NCI-H446 treated with DMSO at 0.1 percent for 48 hours (cell line): ENCODE results near the gene ITGA6.

ENCODE experiments used
- DNase-seq: peaks from one replicate; lab custom pipeline; 2025; lab: John Stamatoyannopoulos, UW

ITGA6 gene

GRCh38 chr2:172427256-172427989 lies at the start of gene ITGA6:
TSS of gene ITGA6 (plus strand) at chr2:172427586.
- no peak for DNase-seq

- no peak for DNase-seq
Observed at GRCh38 chr2:172380436-172381274, 46.7 kb upstream of the ITGA6 start.

GRCh38 chr2:172381275-172382027 lies 45.9 kb upstream of the ITGA6 start:
- DNase-seq: no peak

GRCh38 chr2:172387361-172387760 lies 40.0 kb upstream of the ITGA6 start:
- no peak for DNase-seq

GRCh38 chr2:172389685-172390339 lies 37.6 kb upstream of the ITGA6 start:
- DNase-seq: no peak

- no peak for DNase-seq
Observed at GRCh38 chr2:172394002-172394401, 33.4 kb upstream of the ITGA6 start.

GRCh38 chr2:172395503-172395902 lies 31.9 kb upstream of the ITGA6 start:
- DNase-seq: no peak

- DNase-seq: no peak
Observed at GRCh38 chr2:172397148-172397834, 30.1 kb upstream of the ITGA6 start.

GRCh38 chr2:172398440-172398839 lies 28.9 kb upstream of the ITGA6 start:
- DNase-seq: no peak

- no peak for DNase-seq
Observed at GRCh38 chr2:172399765-172400164, 27.6 kb upstream of the ITGA6 start.

- DNase-seq: no peak
Observed at GRCh38 chr2:172402198-172402597, 25.2 kb upstream of the ITGA6 start.

GRCh38 chr2:172403402-172403801 lies 24.0 kb upstream of the ITGA6 start:
- DNase-seq: no peak

- DNase-seq: no peak
Observed at GRCh38 chr2:172403881-172404468, 23.4 kb upstream of the ITGA6 start.

- DNase-seq: no peak
Observed at GRCh38 chr2:172404824-172405223, 22.6 kb upstream of the ITGA6 start.

GRCh38 chr2:172405673-172406072 lies 21.7 kb upstream of the ITGA6 start:
- no peak for DNase-seq

- no peak for DNase-seq
Observed at GRCh38 chr2:172408143-172408766, 19.1 kb upstream of the ITGA6 start.

GRCh38 chr2:172409042-172409441 lies 18.3 kb upstream of the ITGA6 start:
- no peak for DNase-seq

GRCh38 chr2:172412984-172413492 lies 14.3 kb upstream of the ITGA6 start:
- no peak for DNase-seq

- DNase-seq: no peak
Observed at GRCh38 chr2:172415157-172415864, 12.1 kb upstream of the ITGA6 start.

GRCh38 chr2:172415865-172416183 lies 11.6 kb upstream of the ITGA6 start:
- no peak for DNase-seq
